ENCODE results near the gene UBR4. TPM values are rescaled to one million over a fixed set of nuclear protein-coding genes. Genes with fewer than 3 reads are reported as not detected.

The UBR4 gene
- total RNA-seq, 1 experiment from 2014 or later = 107 TPM

DNA sequence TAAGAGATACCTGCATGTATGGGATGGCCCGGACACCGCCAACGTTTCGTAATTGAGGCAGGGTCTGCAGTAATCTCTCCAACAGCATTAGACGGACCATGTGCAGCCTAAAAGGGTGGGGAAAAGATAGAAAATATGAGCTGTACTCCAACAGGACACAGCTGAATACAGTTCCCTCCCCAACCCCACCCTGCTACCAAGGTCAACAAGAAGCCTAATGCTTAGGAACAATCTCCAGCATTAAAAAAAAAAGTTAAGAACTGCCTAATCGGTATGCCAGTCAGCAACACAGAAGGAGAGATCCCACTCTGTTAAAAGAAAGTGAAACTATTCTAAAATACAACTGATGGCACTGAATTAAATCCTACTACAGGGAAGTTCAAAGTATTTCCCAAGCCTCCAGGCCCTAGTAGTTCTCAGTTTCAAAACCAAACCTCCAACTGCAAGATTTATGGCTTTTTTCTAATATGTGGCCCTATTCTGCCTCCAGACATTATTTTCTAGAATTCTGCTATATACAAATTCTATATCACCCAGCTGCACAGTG is 81.0 kb downstream of the UBR4 start (continued):
- TF ChIP-seq, protein P1, sequence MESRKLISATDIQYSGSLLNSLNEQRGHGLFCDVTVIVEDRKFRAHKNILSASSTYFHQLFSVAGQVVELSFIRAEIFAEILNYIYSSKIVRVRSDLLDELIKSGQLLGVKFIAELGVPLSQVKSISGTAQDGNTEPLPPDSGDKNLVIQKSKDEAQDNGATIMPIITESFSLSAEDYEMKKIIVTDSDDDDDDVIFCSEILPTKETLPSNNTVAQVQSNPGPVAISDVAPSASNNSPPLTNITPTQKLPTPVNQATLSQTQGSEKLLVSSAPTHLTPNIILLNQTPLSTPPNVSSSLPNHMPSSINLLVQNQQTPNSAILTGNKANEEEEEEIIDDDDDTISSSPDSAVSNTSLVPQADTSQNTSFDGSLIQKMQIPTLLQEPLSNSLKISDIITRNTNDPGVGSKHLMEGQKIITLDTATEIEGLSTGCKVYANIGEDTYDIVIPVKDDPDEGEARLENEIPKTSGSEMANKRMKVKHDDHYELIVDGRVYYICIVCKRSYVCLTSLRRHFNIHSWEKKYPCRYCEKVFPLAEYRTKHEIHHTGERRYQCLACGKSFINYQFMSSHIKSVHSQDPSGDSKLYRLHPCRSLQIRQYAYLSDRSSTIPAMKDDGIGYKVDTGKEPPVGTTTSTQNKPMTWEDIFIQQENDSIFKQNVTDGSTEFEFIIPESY (IDR thresholded peaks at IDR 0.05; ENCODE audit: extremely low read depth, insufficient replicate concordance, low read length) = no peak
- TF ChIP-seq POLR2AphosphoS5 (IDR thresholded peaks at IDR 0.05; ENCODE audit: low read depth, low read length) = no peak
- no peak for TF ChIP-seq SP1 (IDR thresholded peaks at IDR 0.05; ENCODE audit: low read depth)
- no peak for TF ChIP-seq CTCF (IDR thresholded peaks at IDR 0.05 in 2 of 3, conservative IDR thresholded peaks at IDR 0.05 in 1 of 3; ENCODE audit: borderline replicate concordance in 1 of 3, insufficient read depth in 1 of 3, low read depth in 2 of 3, low read length in 2 of 3)
- no peak for TF ChIP-seq CBX3 (IDR thresholded peaks at IDR 0.05; ENCODE audit: low read depth)
- TF ChIP-seq ELF1 (IDR thresholded peaks at IDR 0.05; ENCODE audit: borderline replicate concordance, low read depth) = no peak
- no peak for TF ChIP-seq YY1 (IDR thresholded peaks at IDR 0.05; ENCODE audit: extremely low read depth, insufficient replicate concordance, low read depth, low read length)
- no peak for TF ChIP-seq EZH2 (IDR thresholded peaks at IDR 0.05)
- no peak for TF ChIP-seq JUND (IDR thresholded peaks at IDR 0.05)

DNA sequence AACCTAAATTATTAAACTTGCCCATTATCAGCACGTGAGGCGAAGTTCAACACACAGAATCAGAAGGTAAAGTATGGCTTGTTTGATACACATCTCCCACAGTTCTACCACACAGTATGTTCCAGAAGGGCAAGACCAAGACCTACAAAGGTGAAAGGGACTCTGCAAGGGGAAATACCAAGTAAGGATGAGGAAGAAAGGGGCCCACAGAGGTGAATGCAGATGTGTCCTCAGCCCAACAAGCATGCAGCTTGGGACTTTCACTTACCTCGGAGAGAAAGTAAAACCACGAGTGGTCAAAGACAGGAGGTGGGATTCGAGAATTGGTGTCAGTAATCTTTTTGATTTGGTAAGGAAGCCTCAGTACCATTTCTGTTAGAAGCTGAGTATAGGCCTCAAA is 85.8 kb downstream of the UBR4 start:
- no peaks in the 10 kb centered on the region for H3K4me1 ChIP-seq (ENCODE audit: control insufficient read depth in 1 of 2, insufficient read depth in 2 of 2, low read length in 2 of 2)
- no peak overlapping the region for H3K9ac ChIP-seq (ENCODE audit: low read length)
- intact Hi-C loops (cut with micrococcal nuclease) = no loop called here
- no TSS peak for BruUV-seq (replicated peaks)
- H2AFZ ChIP-seq (ENCODE audit: low read depth, low read length, poor library complexity, severe bottlenecking) = no peak overlapping the region
- no peak for TF ChIP-seq EZH2 (IDR thresholded peaks at IDR 0.05)
- TF ChIP-seq EZH2phosphoT487 (IDR thresholded peaks at IDR 0.05; ENCODE audit: borderline replicate concordance) = no peak
- TF ChIP-seq TCF7L2 (IDR thresholded peaks at IDR 0.05; ENCODE audit: borderline replicate concordance, extremely low read depth, insufficient read depth, insufficient read length) = no peak
- TF ChIP-seq MAX (IDR thresholded peaks at IDR 0.05) = no peak
- TF ChIP-seq CTCF (IDR thresholded peaks at IDR 0.05 in 2 of 3, conservative IDR thresholded peaks at IDR 0.05 in 1 of 3; ENCODE audit: borderline replicate concordance in 1 of 3, insufficient read depth in 1 of 3, low read depth in 2 of 3, low read length in 2 of 3) = no peak
- no peak for TF ChIP-seq POLR2AphosphoS5 (IDR thresholded peaks at IDR 0.05; ENCODE audit: low read depth, low read length)
- TF ChIP-seq POLR2A (IDR thresholded peaks at IDR 0.05; ENCODE audit: borderline replicate concordance, extremely low read depth, insufficient read depth, insufficient read length) = no peak
- no peak for TF ChIP-seq RAD21 (IDR thresholded peaks at IDR 0.05; ENCODE audit: low read depth)
- TF ChIP-seq ELF1 (IDR thresholded peaks at IDR 0.05; ENCODE audit: borderline replicate concordance, low read depth) = no peak
- TF ChIP-seq EGR1 (IDR thresholded peaks at IDR 0.05; ENCODE audit: low read depth) = no peak
- TF ChIP-seq CBX3 (IDR thresholded peaks at IDR 0.05; ENCODE audit: low read depth) = no peak
- TF ChIP-seq, protein P2, sequence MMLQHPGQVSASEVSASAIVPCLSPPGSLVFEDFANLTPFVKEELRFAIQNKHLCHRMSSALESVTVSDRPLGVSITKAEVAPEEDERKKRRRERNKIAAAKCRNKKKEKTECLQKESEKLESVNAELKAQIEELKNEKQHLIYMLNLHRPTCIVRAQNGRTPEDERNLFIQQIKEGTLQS (IDR thresholded peaks at IDR 0.05) = no peak
- no peak for TF ChIP-seq ZFX (IDR thresholded peaks at IDR 0.05)
- no peak for TF ChIP-seq YY1 (IDR thresholded peaks at IDR 0.05; ENCODE audit: extremely low read depth, insufficient replicate concordance, low read depth, low read length)
- no peak for TF ChIP-seq ZNF274 (IDR thresholded peaks at IDR 0.05; ENCODE audit: low read depth, low read length)
- ChIA-PET RAD21 (ENCODE audit: low non-redundant PET in 1 of 2, low total read pairs in 2 of 2, uncharacterized antibody in 2 of 2, unreplicated experiment in 2 of 2) (no interaction called here), CTCF (no interaction called here), POLR2A (no interaction called here)
- H3K79me2 ChIP-seq (ENCODE audit: insufficient read depth, low read length) = no peaks in the 10 kb centered on the region
- no peaks in the 10 kb centered on the region for H3K9me2 ChIP-seq (ENCODE audit: insufficient read depth)
- no peak overlapping the region for H3K4me3 ChIP-seq (replicated peaks in 1 of 2; ENCODE audit: low read depth in 1 of 2, low read length in 2 of 2)
- no peaks in the 10 kb centered on the region for H4K20me1 ChIP-seq (ENCODE audit: insufficient read depth)
- no peak for ATAC-seq
- H3K27me3 ChIP-seq (ENCODE audit: insufficient read depth, low read length) = no peaks in the 10 kb centered on the region
- no peak for DNase-seq (ENCODE audit: low read depth, low spot score)
- peaks cover 79 to 97% of the 10 kb centered on the region in 2 experiments for H3K36me3 ChIP-seq (ENCODE audit: control insufficient read depth in 1 of 2, insufficient read depth in 2 of 2, low read length in 2 of 2)
- H3K27ac ChIP-seq (ENCODE audit: low read depth, low read length) = no peak overlapping the region
- no peak overlapping the region for H3K4me2 ChIP-seq (ENCODE audit: low read length)
- no peaks in the 10 kb centered on the region for H3K9me3 ChIP-seq (ENCODE audit: control insufficient read depth in 1 of 2, insufficient read depth in 1 of 2, low read depth in 1 of 2, low read length in 2 of 2)

Measured in HCT116 (cell line).